Parathyroid adenoma (tissue), 2 donors: ENCODE data around the gene SH3BGRL.

ENCODE experiments used
- H2AFZ ChIP-seq: fragments of 300-600 bp; sonication (generic); one replicate; pipeline ENCODE4 v1.7.0; 2017; ENCODE audit warnings: antibody characterized with exemption, mild to moderate bottlenecking
- H3K27ac ChIP-seq: fragments of 300-600 bp; sonication (generic); one replicate; pipeline ENCODE4 v1.7.0; 2017
- H3K27me3 ChIP-seq: fragments of 300-600 bp; sonication (generic); one replicate; pipeline ENCODE4 v1.7.0; 2017; ENCODE audit warnings: low read length; ENCODE audit not compliant: control insufficient read depth, insufficient read depth
- H3K36me3 ChIP-seq: fragments of 300-600 bp; sonication (generic); one replicate; pipeline ENCODE4 v1.7.0; 2017; ENCODE audit warnings: low read length; ENCODE audit not compliant: control insufficient read depth, insufficient read depth
- H3K4me1 ChIP-seq: fragments of 300-600 bp; sonication (generic); one replicate; pipeline ENCODE4 v1.7.0; 2017; ENCODE audit warnings: control low read depth
- H3K4me2 ChIP-seq: fragments of 300-600 bp; sonication (generic); one replicate; pipeline ENCODE4 v1.7.0; 2017; ENCODE audit warnings: low read length
- H3K4me3 ChIP-seq: fragments of 300-600 bp; sonication (generic); one replicate; pipeline ENCODE4 v1.7.0; 2017; ENCODE audit warnings: low read depth, low read length
- H3K79me2 ChIP-seq: fragments of 300-600 bp; sonication (generic); one replicate; pipeline ENCODE4 v1.7.0; 2017; ENCODE audit warnings: control low read depth
- H3K9ac ChIP-seq: fragments of 300-600 bp; sonication (generic); one replicate; pipeline ENCODE4 v1.7.0; 2017; ENCODE audit warnings: mild to moderate bottlenecking
- H3K9me3 ChIP-seq: fragments of 300-600 bp; sonication (generic); one replicate; pipeline ENCODE4 v1.7.0; 2017; ENCODE audit warnings: low read length; ENCODE audit not compliant: control insufficient read depth
- TF ChIP-seq, protein P1 (sequence below): fragments of 300-600 bp; sonication (generic); IDR thresholded peaks from one replicate; pipeline ENCODE4 v1.7.0; 2017; ENCODE audit warnings: antibody characterized with exemption, mild to moderate bottlenecking
- donor health status: primary hyperparathyroidism.

Gene SH3BGRL

DNA sequence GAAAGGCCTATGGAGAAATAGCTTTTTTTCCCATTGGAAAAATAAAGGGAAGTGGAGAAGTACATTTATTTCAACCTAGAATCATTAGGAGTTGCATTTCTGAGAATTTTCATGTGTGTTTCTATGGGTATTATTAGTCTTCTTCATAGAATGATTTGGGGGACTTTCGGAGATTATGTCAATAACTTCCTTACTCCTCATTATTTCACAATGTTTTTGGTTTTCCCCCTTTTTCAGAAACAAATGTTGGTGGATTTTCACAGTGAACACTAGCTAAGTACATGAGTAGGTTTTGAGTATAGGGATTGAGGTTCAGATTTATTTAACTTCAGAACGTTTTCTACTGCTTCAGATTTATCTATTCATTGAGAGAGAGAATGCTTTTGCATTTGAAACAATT is 54.0 kb downstream of the SH3BGRL start:
- H2AFZ ChIP-seq: no peak overlapping the region
- no peak overlapping the region for H3K4me2 ChIP-seq
- H3K36me3 ChIP-seq: no peaks in the 10 kb centered on the region
- H3K9me3 ChIP-seq: no peaks in the 10 kb centered on the region
- no peak overlapping the region for H3K4me3 ChIP-seq
- H3K9ac ChIP-seq: no peak overlapping the region
- TF ChIP-seq, protein P1, sequence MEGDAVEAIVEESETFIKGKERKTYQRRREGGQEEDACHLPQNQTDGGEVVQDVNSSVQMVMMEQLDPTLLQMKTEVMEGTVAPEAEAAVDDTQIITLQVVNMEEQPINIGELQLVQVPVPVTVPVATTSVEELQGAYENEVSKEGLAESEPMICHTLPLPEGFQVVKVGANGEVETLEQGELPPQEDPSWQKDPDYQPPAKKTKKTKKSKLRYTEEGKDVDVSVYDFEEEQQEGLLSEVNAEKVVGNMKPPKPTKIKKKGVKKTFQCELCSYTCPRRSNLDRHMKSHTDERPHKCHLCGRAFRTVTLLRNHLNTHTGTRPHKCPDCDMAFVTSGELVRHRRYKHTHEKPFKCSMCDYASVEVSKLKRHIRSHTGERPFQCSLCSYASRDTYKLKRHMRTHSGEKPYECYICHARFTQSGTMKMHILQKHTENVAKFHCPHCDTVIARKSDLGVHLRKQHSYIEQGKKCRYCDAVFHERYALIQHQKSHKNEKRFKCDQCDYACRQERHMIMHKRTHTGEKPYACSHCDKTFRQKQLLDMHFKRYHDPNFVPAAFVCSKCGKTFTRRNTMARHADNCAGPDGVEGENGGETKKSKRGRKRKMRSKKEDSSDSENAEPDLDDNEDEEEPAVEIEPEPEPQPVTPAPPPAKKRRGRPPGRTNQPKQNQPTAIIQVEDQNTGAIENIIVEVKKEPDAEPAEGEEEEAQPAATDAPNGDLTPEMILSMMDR: no peak
- H3K27me3 ChIP-seq: no peaks in the 10 kb centered on the region
- H3K4me1 ChIP-seq: no peaks in the 10 kb centered on the region
- H3K27ac ChIP-seq: no peak overlapping the region
- H3K79me2 ChIP-seq: no peaks in the 10 kb centered on the region

DNA sequence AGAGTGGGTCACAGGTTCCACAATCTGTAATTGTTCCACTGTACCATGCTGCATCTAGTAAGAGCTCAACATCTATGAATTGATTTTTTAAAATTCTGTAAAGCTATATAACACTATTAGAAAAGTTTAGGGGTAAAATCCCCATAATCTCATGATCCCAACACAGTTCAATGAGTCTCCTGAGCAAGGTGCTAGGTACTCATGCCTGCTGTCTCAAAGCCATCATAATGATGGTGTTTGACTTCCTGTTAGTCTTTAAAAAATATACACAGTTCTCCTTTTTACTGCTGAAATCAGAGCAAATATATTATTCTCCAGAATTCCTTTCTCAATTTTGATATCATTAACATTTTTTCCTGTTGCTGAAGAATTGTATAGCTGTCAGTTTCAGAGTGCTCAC is 55.9 kb downstream of the SH3BGRL start:
- no peak overlapping the region for H3K4me3 ChIP-seq
- H3K79me2 ChIP-seq: no peaks in the 10 kb centered on the region
- no peak overlapping the region for H3K27ac ChIP-seq
- no peaks in the 10 kb centered on the region for H3K9me3 ChIP-seq
- TF ChIP-seq, protein P1: no peak
- no peak overlapping the region for H3K9ac ChIP-seq
- H3K4me1 ChIP-seq: no peaks in the 10 kb centered on the region
- H3K4me2 ChIP-seq: no peak overlapping the region
- no peaks in the 10 kb centered on the region for H3K27me3 ChIP-seq
- H2AFZ ChIP-seq: no peak overlapping the region
- no peaks in the 10 kb centered on the region for H3K36me3 ChIP-seq

DNA sequence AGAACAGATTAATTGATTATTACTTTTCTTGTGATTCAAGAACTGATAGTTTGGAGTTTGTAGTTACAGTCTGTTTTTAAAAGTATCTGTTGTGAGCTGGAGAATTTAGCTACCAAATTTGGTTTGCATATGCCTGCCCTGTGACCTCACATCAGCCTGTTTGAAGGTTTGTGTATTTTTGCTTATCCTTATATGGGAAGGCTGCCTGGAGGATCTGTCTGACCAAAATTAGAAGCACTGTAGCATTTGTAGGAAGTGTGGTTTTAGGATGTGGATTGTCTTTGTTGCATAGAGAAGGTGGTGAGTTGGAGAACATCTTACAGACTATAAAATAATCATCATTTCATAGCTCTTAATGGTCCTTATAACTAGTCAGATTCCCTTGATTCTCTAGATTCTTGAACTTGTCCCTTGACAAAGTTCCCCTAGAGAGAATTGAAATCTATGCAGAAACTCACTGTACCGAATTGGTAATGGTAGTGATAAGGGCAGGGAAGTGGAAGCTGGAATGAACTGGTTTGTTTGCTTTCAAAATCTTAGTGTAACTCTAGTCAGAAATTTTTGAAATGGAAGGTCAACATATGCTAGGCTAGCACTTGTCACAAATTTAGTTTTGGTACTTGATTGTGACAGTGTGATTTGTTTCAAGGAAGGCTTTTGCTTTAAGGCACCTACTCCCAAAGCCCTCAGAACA is 57.3 kb downstream of the SH3BGRL start:
- TF ChIP-seq, protein P1: no peak
- peak overlapping the region; percentile 30 for H3K27ac ChIP-seq
- H2AFZ ChIP-seq: no peak overlapping the region

DNA sequence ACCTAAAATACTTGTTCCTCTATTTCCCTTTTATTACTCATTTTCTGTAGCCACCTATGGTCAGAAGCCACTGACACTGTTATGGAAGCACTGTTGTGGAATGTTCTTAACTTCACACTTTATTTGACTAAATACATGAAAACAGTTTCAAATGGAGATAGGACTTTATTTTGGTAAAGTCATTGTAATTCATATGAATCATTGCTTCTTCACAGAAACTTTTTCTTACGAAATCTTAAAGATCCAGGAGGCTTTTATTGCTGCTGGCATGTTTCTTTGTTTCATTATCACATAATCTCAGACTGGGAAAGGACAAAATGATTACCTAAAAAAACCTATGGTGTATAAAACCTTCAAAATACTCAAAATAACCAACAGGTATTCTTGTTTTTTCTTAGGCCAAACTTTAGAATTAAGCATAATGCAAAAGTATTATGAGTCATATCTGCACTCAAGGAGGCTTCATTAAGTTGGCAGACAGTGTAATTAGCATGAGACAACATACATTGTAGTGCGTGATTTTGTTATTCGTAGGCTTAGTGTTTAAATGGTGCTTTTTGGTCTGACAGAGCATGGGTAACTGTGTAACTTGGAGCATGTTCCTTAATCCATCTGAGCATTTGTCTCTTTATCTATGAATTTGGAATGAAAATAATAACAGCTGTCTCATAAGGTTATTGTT is 58.0 kb downstream of the SH3BGRL start:
- TF ChIP-seq, protein P1: no peak
- no peak overlapping the region for H3K27ac ChIP-seq
- H3K4me2 ChIP-seq: no peak overlapping the region
- no peak overlapping the region for H3K9ac ChIP-seq
- no peak overlapping the region for H3K4me3 ChIP-seq
- H3K4me1 ChIP-seq: no peaks in the 10 kb centered on the region
- H3K79me2 ChIP-seq: no peaks in the 10 kb centered on the region
- H3K9me3 ChIP-seq: no peaks in the 10 kb centered on the region
- no peak overlapping the region for H2AFZ ChIP-seq
- H3K27me3 ChIP-seq: no peaks in the 10 kb centered on the region
- no peaks in the 10 kb centered on the region for H3K36me3 ChIP-seq

More for the DNA sequence above, 57.3 kb downstream of the SH3BGRL start:
- Histone ChIP-seq H3K36me3 (no peaks in the 10 kb centered on the region), H3K4me1 (no peaks in the 10 kb centered on the region), H3K9ac (no peak overlapping the region), H3K9me3 (no peaks in the 10 kb centered on the region), H3K27me3 (no peaks in the 10 kb centered on the region), H3K4me2 (no peak overlapping the region), H3K79me2 (no peaks in the 10 kb centered on the region), H3K4me3 (no peak overlapping the region)
